VCaP (cell line): ENCODE measurements around the gene SGSM1.

Experiments
- H3K27ac ChIP-seq: fragments of 450-650 bp; 2 replicates; pipeline ENCODE4 v1.5.1; 2017
- CTCF ChIP-seq: fragments of 450-650 bp; conservative IDR thresholded peaks from 2 replicates; pipeline ENCODE4 v1.5.1; 2017; ENCODE audit warnings: mild to moderate bottlenecking, moderate library complexity

Gene SGSM1

DNA sequence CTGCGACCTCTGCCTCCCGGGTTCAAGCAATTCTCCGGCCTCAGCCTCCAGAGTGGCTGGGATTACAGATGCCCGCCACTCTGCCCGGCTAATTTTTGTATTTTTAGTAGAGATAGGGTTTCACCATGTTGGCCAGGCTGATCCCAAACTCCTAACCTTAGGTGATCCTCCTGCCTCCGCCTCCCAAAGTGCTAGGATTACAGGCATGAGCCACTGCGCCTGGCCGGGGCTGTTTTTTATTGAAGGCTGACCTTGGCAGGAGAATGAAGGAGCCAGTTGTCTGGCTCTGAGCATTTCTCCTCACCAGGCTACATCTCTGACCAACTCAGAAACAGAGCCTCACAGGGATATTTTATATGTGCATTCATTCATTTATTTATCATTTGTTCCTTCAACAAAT, 148.8 kb downstream of the SGSM1 start:
- peak overlapping the region; percentile 93 for H3K27ac ChIP-seq
- TF ChIP-seq CTCF: no peak

GRCh38 chr22:24957043-24957442, 151.0 kb downstream of the SGSM1 start:
- H3K27ac ChIP-seq: no peak overlapping the region
- no peak for TF ChIP-seq CTCF

- H3K27ac ChIP-seq: no peak overlapping the region
- no peak for TF ChIP-seq CTCF
These were observed 155.3 kb downstream of the SGSM1 start for GRCh38 chr22:24961217-24961844.

GRCh38 chr22:24962094-24962493, 156.1 kb downstream of the SGSM1 start:
- no peak overlapping the region for H3K27ac ChIP-seq
- no peak for TF ChIP-seq CTCF

GRCh38 chr22:24962835-24963234, 156.8 kb downstream of the SGSM1 start:
- TF ChIP-seq CTCF: no peak
- H3K27ac ChIP-seq: no peak overlapping the region

- H3K27ac ChIP-seq: peak overlapping the region; percentile 97; the same call in 1 of the 2 replicates
- TF ChIP-seq CTCF: no peak
These were observed 158.4 kb downstream of the SGSM1 start for GRCh38 chr22:24964441-24964840.

GRCh38 chr22:24965822-24966626, 160.0 kb downstream of the SGSM1 start:
- H3K27ac ChIP-seq: peak overlapping the region; percentile 97
- no peak for TF ChIP-seq CTCF
